ENCODE results near the gene JAKMIP2. TPM values are rescaled to one million over a fixed set of nuclear protein-coding genes. Genes with fewer than 3 reads are reported as not detected.

The JAKMIP2 gene
- total RNA-seq (2013; cell fraction: nucleolus; rRNA removed) = not detected in 2 replicates
- total RNA-seq (2014; rRNA removed) (0.51 and 0.82 TPM in 2 replicates), total RNA-seq (2014; rRNA removed; fragmentation: Illumina TruSeq; extraction: Trizol) (1.5 and 1.8 TPM in 2 replicates), total RNA-seq (2021) (1.5 TPM in 2 replicates), polyA plus RNA-seq (2011; rRNA removed) (1.2 and 1.9 TPM in 2 replicates), polyA plus RNA-seq (2014; fragmentation: Illumina TruSeq; extraction: Trizol) (0.82 and 1.9 TPM in 2 replicates), polyA plus RNA-seq (2014; fragmentation: Nextera tagmentation; extraction: Ambion mirVana) (under 1 TPM; 0.55 to 0.75 TPM), polyA plus RNA-seq (2014; rRNA removed) (0.38 and 0.95 TPM in 2 replicates), polyA plus RNA-seq (2016; fragmentation: Nextera tagmentation; extraction: Ambion mirVana) (1 to 10 TPM in 1 of 2 experiments, under 1 TPM in 1; 0.63 to 1.4 TPM), polyA minus RNA-seq (2011; rRNA and poly(A)+ RNA removed) (2.0 and 2.9 TPM in 2 replicates), Bru-seq, nascent RNA (percentile 14 among the genes with signal in this experiment), BruChase-seq, experiment 1, labeled RNA remaining after a 6-hour chase (percentile 7 among the genes with signal in this experiment), BruChase-seq, experiment 2, labeled RNA remaining after a 2-hour chase (percentile 10 among the genes with signal in this experiment)
- polyA plus RNA-seq (2011; ENCODE audit: low read depth) = not detected
- 0.46 and 0.72 TPM in 2 replicates for polyA plus RNA-seq (2011; cell fraction: cytosol; rRNA removed)
- polyA plus RNA-seq (2011; cell fraction: nucleus; rRNA removed) = 1.1 and 1.3 TPM in 2 replicates
- polyA plus RNA-seq (2012) = 0.29 and 0.30 TPM in 2 replicates
- polyA minus RNA-seq (2011; cell fraction: cytosol; rRNA and poly(A)+ RNA removed) = 0.13 and 0.83 TPM in 2 replicates
- 1.1 and 2.3 TPM in 2 replicates for polyA minus RNA-seq (2011; cell fraction: nucleus; rRNA and poly(A)+ RNA removed)
- long read RNA-seq, experiment 1 = 0 reads
- long read RNA-seq, experiment 2, partial matches to known transcripts = 1 of 1 reads
- long read RNA-seq, experiment 2, other reads (novel, unspliced or antisense) = 0 of 1 reads

GRCh38 chr5:147782110-147783028, at the start of gene JAKMIP2:
TSS of gene JAKMIP2 (minus strand) at chr5:147782728. CDS start at chr5:147671806, 110,922 bp downstream.
- no peak for TF ChIP-seq STAT3 (IDR thresholded peaks at IDR 0.05; ENCODE audit: low read depth, low read length)
- TF ChIP-seq POLR2A (IDR thresholded peaks at IDR 0.05; ENCODE audit: low read depth, low read length) = peak; percentile 33; the same call in 1 of the 2 replicates
- 0 out of 2 replicates have a peak, but pooled peaks have one; percentile 17 for TF ChIP-seq BMI1 (IDR thresholded peaks at IDR 0.05; ENCODE audit: borderline replicate concordance)
- no peaks in the 10 kb centered on the region for H3K9me3 ChIP-seq (replicated peaks; ENCODE audit: control insufficient read depth, insufficient read depth, low read length)
- ChIA-PET RAD21 (ENCODE audit: unreplicated experiment) (no interaction called here), POLR2A (interaction anchor here (0.5 kb wide), 1 partner anchor 410 kb away, joined by 4 read pairs; no protein-coding TSS in a partner anchor), CTCF (no interaction called here), SMC1A (ENCODE audit: uncharacterized antibody, unreplicated experiment) (interaction anchor here (0.5 kb wide), 1 partner anchor 38 kb away, joined by 3 read pairs; no protein-coding TSS in a partner anchor)
- no peak within 1 kb of the TSS for H3K9ac ChIP-seq (ENCODE audit: control insufficient read depth, insufficient read depth, low read length)
- intact Hi-C loops (cut with micrococcal nuclease; ENCODE audit: unreplicated experiment) (no loop called here), in situ Hi-C loops (cut with MboI) (no loop called here)
- under 1% methylated on average over 16 of the region's 19 CpGs for WGBS (ENCODE audit: insufficient coverage, insufficient replicate concordance, low lambda C conversion rate, missing lambda C conversion rate)
- H3K36me3 ChIP-seq (ENCODE audit: control insufficient read depth in 2 of 2, insufficient read depth in 2 of 2, low read length in 1 of 2) = no peaks in the 10 kb centered on the region
- H4K20me1 ChIP-seq (ENCODE audit: control insufficient read depth, insufficient read depth) = no peaks in the 10 kb centered on the region
- peak; percentile 96 for ATAC-seq
- no peaks in the 10 kb centered on the region for H3K79me2 ChIP-seq (ENCODE audit: control insufficient read depth, insufficient read depth, low read length)
- no peak within 1 kb of the TSS for H3K4me3 ChIP-seq
- DNase-seq (ENCODE audit: low read depth, low spot score) = peak; percentile 7
- no peak within 1 kb of the TSS for H3K4me2 ChIP-seq (ENCODE audit: control insufficient read depth, insufficient read depth)
- BruUV-seq (replicated peaks) = no TSS peak
- H3K27me3 ChIP-seq (replicated peaks in 1 of 2; ENCODE audit: control insufficient read depth in 2 of 2, insufficient read depth in 2 of 2, low read length in 1 of 2) = no peaks in the 10 kb centered on the region
- H3K4me1 ChIP-seq (ENCODE audit: control insufficient read depth, insufficient read depth, low read length) = no peaks in the 10 kb centered on the region
- no peak for FAIRE-seq
- H3K27ac ChIP-seq (ENCODE audit: control insufficient read depth, insufficient read depth) = no peak within 1 kb of the TSS
- peak within 1 kb of the TSS; percentile 45 for H2AFZ ChIP-seq (ENCODE audit: control insufficient read depth, low read depth, low read length)

Data from GM12878 (cell line).